CD4-positive, alpha-beta T cell treated with Interleukin-17A for 1 hour (primary cell): ENCODE results near the gene OTOS.

Source experiments
- DNase-seq: peaks from one replicate; pipeline ENCODE4 v3.0.0-alpha.2; 2020

OTOS gene

DNA sequence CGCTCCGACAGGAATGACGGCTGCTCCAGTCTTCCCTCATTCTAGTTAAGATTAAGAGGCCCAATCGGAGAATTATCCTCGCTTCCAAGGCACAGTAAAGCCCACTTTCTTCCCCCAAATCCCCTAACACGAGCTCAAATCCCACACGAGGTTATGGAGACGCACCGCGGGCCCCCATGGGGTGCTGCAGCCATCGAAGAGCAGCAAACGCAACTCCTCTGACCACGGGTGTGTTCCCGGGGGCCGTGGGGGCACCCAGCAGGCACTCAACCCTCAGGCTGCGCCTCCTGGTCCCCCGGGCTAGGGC is 4.8 kb downstream of the OTOS start:
- no peak for DNase-seq

DNA sequence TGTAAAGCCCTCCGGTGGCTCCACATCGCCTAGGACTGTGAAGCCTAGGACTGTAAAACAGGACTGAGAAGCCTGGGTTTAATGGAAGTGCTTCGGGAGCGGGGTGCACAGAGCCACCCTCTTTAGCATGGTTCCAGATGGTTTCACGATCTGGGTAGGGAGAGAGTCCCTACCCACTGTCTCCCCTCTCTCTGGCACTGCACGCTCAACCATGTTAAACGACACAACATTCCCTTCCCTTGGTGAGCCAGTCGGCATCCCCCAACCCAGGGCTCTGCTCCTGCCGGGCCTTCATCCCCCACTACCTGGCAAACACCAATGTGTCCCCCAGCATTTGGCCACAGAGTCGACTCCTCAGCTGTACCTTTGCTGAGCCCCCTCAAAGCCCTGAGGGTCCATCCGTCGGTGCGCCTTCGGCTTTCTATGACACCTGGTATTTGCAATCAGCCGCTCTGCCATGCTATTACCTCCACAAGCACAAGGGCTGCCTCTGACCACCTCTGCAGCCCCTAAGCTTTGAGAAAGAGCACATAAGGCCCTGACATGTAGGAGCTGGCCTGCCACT is 5.4 kb downstream of the OTOS start:
- DNase-seq: no peak

DNA sequence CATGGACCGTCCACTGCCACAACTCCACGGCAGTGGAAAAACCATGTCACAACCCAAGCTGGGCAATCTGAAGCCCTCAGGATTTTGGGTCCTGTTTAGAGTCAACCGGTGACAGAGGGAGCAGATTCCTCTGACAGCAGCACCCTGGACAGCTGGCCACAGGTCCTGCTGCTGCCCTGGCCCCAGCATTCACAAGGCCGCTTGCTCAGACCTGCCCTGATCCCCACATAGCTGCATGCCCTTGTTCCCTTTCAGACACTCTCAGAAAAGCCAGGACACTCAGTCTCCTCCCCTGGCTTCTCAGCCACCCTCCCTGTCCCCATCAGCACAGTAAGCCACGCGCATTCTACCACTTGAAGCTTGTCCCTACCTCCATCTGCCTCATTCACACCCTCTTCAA is 6.0 kb downstream of the OTOS start:
- no peak for DNase-seq

DNA sequence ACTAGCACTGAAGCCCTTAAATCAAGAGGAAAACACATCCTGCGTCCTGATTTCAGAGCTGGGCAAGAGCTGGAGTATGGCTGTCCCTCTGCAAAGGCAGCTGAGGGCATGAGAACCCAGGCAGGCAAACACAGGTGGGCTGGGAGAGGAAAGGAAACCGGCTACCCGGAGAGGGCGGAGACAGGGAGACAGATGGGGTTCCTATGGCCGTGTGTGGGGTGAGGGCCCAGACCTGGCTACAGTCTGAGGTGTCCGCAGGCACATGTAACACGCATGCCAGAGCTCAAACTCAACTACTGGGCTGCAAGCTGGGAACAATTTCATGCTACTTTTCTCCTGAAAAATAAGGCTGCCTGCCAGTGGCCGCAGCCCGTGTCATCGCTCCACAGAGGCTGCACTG is 7.1 kb downstream of the OTOS start:
- DNase-seq: no peak

DNA sequence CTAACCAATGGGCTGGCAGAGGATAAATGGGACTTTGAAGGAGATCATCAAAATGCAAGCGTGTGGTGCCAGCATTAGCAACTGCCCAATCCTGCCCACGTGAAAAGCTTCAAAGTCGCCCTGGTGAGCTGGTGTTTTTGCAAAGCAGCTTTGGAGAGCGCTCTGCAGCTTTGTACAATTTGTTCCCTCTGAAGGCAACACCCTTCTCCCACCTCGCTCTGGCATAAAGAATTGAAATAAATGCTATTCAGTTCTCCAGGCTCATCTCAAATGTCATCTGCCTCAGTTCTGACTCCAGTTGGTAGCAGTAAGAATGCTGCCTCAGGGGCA is 7.8 kb downstream of the OTOS start:
- no peak for DNase-seq

DNA sequence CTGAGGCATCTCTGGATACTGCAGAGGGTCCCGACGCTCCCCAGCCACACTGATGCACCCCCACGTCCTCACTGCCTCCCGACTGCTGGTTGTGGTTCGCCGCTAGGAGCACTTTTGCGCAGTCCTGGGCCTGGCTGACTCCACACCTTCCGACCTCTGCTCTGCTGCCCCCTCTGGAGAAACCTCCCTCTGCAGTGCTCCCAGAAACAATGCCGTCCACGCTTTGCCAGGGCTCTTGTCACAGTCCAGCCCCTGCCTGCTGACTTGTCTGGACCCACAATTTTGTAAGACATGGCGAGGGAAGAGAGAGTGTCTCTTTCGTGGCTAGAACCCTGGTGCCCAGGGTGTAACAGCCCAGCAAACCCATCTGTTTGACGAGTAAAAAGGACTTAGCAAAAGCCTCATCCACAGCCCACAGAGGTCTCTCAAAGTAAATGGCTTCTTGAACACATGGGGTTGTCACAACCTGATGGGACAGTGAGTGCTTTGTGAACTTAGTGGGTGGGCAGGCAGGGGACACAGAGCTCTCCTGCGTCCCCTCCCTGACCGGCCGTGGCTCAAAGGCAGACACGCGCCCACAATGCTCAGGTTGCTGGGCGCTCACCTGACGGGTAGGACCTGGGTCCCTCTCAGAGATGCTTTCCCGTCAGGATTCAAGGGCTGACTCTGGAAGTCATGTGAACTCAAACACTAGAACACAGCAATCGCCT is 8.4 kb downstream of the OTOS start:
- DNase-seq: no peak

DNA sequence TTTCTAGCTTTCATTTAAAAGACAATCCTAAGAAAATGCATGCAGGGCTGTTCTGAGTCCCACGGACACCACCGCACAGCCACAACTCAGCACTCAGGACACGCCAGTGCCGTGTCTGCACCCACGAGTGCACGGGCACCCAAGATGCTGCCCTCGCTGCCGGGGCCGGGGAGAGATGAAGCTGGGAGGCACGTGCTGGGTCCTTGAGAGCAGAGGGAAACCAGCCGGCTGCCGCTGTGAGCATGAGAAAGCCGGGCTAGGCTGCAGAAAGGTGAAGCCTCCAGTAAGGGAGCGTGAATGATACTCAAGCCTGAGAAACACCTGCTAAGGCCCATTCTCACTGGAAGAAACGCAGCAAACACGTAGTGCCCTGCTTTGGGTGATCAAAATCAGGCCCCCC is 9.2 kb downstream of the OTOS start:
- DNase-seq: no peak

DNA sequence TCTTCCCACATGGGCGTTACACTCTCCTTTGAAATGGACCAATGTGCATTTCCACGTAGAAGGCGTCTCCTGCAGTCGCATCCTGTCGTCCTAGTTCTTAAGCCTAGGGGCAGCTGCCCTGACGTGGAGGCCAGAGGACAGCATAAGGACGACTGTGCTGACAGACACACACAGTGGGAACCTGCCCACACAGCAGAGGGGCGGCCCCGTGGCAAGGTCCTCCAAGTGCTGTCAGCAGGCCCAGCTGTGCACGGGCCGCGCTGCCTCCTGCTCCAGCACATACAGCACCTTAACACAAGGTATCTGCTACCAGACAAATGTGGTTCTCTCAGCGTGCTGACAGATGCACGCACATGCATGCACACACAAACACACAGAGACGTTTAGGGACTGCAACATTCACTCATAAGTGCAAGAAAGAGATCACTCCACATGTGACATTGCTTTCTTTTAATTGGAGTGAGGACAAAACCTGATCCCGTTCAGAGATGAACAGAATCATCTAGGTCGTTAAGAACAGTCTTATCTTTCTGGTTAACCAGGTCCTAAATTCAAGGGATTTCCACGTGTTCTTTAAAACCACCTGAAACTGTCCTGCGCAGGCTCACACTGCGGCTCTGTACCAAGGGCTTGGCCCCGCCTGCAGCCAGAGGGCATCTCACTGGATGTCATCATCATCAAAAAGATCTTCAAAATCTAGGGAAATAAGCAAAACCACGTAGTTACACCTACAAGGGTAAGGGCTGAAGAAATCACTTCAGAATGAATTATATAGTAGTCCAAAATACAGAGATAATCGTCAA is 9.9 kb downstream of the OTOS start:
- DNase-seq: no peak

DNA sequence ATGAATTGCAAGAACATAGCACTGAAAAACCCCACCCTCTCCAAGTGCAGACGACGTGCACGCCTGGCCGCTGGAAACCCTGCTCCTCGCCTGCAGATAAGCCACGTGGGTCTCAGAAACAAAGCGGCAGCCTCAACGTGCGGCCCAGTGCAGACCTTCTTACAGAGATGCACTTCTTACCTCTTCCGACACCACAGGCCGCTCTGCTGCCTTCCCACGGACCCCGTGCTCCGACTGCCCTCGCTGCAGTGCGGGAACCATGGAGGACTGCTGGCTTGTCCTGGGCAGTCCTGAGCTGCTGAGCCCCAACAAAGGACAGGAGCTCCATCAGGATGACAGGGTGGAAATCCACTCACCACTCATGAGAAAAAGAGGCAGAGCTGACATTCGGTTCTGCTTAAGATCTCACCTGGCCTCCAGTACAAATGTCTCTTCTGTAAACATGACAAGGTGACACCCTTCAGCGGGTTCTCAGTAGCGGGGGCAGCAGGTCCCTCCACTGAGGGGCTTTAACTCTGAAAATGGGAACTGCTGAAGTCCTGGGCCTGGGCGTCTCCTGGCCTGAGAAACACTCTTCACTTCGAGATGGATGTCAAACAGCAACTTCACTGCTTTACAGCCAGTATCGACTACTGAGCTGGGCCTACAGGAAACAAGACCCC is 10.6 kb downstream of the OTOS start:
- DNase-seq: no peak

DNA sequence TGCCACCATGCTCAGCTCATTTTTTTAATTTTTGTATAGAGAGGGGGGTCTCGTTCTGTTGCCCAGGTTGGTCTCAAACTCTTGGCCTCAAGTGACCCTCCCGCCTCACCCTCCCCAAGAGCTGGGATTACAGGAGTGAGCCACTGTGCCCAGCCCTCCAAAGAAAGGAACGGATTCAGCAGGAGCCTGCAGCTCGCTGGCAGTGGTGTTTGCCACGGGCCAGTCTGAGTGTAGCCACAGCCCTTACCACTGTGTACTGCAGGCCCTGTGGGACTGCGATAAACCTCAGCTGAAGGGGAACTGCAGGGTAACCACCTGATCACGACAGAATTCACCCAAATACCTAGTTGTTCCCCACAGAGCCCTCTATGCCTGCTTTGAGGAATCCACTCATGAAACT is 11.1 kb downstream of the OTOS start:
- no peak for DNase-seq

DNA sequence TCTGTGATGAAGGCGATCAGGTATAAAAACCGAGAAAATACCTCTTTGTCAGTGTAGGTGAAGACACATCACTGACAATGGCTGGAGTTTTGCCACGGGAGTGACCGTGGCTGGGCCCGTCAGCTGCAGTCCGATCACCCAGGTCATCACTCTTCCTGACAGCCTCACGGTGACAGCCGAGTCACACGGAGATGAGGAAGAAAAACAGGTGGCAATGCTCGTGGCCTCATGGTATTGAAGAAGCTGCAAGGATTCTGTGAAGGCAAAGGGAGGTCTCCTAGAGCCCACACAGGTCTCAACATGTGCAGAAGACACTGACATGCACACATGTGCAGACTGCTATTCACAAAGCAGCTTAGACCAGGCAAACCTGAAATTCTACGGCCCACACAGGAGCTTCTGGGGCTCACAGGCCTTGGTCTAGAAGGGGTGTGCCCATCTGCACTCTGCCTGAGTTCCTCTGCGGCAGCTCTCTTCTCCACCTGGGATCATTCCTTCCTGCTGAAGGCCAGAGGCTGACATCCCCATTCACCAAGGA is 11.8 kb downstream of the OTOS start:
- no peak for DNase-seq

DNA sequence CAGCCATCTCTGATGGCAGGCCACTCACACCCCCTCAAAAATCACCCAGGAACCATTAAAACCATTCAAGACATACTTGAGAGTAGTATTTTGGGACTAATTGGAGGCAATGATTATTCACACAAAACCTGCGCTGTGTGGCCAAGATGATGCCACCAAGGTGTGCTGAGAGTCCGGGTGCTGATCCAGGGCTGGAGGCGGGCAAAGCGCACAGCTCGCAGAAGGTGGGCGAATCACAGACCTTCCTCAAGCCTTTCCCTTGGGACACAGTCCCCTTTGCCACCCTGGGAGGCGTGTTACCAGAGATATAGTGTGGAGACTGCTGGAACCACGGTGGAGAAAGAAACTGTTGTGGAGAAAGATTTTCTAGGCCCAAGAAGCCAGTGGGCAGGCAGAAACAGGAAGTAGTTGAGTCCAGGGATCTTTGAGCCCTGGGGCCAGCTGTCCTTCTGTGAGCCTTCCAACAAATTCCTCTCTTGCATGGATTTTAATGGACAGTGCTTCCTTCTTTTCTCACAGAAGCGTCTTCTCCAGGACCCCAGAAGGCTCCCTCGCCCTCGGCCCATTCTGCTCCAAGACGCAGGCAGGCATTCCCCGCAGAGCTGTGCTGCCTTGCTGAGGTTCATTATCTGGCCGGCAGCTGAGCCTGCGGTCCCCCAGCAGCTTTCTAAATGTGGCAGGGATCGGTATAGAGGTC is 12.4 kb downstream of the OTOS start:
- DNase-seq: no peak

DNA sequence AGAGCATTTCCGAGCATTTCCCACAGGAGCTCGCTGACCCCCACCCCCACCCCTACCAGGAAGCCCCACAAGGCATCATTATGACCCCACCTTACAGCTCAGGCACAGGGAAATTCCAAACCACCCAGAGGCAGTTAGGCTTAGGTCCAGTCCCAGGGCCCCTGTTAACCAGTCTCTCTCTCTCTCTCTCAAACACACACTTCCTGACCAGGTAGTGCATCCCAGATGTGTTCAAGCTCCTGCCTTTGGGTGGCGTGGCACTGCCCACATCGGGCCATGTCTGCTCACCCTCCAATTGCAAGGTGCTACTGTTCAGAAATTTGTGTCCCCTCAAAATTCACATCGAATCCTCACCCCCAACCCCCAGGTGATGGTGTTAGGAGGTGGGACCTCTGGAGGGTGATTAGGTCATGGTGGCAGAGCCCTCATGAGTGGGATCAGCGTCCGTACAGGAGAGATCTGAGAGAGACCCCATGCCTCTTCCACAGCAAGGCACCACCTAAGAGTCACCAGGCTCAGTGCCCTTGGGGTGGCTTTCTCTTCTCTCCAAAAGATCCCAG is 13.2 kb downstream of the OTOS start:
- no peak for DNase-seq

DNA sequence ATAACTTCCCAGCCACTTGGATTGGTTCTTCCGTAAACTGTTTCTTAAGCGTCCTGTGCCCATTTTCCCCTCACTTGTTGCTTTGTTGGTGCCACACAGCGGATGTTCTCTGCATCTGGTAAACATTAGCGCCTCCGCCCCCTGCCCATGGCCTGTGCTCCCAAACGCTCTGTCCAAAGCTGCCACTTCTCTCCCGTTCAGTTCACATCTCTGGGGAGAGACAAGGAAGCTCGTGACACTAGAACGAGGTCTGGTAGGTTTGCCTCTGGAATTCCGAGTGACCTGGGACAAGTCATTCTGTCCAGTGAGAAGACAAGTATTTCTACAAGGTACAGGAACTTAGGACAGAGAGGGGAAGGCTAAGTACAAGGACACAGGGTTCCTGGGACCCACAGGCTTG is 13.7 kb downstream of the OTOS start:
- no peak for DNase-seq

DNA sequence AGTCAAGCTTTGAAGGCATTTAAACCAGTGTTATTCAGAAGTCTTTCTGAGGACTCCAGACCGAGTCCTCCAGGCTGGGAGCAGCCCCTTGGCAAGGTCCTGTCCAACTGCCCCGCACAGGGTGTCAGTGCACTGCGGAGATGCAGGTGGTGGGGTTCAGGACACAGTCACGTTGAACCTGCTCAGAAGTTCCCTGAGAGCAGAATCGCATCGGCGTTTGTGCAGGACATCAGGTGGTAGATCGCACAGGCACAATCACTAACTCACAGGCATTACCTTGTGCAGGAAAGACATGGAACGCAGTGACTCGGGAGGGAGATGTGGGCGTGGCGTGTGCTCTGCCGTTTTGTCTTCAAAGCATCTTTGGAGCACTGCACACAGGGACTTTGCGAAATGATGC is 14.7 kb downstream of the OTOS start:
- no peak for DNase-seq

DNA sequence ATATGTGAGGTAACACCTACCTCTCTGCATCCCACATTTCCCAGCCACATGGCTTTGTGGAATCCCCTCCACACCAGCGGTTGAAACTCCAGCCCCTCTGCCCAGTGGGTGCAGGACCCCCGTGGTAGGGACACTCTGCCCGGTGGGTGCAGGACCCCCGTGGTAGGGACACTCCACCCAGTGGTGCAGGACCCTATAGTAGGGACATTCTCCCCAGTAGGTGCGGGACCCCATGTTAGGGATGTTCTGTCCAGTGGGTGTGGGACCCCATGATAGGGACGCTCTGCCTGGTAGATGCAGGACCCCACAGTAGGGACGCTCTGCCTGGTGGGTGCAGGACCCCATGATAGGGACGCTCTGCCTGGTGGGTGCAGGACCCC is 15.8 kb downstream of the OTOS start:
- no peak for DNase-seq

DNA sequence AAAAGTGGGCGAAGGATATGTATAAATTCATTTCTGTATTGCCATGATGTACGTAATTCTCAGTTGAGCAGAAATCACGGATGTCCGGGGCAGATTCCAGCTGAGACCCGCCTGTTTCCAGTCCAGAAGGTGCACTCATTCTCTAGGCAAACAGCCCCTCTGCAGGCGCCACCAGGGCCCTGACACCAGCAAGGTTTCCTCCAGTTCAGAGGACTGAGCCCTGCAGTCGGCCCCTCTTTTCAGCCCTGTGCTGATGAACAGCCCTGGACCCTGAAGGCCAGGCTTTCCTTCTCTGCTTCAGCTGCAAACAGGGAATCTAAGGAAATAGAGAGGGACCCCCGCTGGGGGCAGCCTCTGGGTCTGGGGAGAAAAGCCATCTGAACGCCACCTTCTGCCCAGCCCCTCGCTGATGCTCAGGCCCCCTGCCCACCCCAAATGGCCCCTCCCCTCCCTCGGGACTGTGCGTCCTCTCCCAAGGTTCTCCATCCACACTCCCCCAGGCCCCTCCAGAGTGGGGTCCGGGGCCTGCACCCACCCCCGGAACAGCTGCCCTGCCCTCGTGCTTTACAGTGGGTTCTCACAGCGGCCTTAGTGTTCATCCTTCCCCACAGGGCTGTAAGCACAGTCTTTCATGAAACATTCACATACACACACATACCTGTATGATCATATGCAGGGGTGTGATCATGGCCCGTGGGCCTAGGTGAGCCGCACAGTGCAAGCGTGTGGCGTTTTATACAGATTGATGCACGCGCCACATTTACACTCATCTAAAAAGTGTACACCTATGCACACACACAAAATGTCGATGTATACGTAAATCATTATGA is 16.4 kb downstream of the OTOS start:
- DNase-seq: no peak

DNA sequence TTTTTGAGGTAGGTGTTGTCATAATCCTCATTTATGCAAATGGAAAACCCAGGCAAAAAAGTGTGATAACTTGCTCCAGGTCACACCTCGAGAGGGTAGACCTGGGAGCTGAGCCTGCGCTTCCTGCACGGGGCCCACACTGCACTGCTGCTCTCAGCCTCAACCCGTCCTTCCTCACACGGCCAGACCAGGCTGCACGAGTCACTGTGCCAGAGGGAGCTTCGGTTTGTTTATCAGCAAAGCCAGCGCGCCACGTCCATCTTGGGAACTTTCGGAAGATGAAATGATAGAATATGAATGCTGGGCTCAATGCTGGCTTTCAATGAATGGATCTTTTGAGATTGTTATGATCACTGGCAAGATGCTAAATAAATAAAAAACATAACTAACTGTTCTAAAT is 18.8 kb downstream of the OTOS start:
- DNase-seq: no peak

DNA sequence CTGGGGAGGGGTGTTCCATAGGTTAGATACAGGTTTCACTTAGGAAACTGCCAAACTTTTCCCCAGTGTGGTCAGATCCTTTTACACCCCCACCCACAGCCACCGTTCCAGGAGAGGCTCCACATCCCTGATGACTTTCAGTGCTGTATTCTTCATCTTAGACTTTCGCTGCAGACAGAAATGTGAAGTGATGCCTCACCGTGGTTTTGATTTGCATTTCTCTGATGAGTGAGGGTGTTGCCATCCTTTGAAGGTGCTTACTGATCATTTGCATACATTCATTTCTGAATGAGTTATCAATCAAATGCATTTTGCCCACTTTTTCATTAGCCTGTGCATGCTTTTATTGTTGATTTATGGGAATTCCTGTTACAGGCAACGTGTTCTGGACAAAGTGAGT is 19.3 kb downstream of the OTOS start:
- no peak for DNase-seq

DNA sequence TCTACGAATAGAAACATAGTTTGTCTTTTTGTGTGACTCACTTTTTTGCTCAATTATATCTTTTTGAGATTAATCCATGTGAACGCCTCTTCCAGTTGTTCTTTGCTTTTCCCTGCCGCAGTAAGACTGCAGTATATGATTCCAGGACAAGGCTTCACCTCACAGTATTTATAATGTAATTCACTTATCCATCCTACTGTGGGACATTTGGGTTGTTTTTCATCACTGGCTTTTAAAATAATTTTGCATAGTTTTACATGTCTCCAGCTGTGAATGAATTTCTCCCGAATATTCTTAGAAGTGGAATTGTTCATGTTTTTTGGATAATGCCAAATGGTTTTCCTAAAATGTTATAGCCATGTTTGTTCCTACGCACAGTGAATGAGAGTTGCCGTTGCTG is 26.2 kb downstream of the OTOS start:
- no peak for DNase-seq

DNA sequence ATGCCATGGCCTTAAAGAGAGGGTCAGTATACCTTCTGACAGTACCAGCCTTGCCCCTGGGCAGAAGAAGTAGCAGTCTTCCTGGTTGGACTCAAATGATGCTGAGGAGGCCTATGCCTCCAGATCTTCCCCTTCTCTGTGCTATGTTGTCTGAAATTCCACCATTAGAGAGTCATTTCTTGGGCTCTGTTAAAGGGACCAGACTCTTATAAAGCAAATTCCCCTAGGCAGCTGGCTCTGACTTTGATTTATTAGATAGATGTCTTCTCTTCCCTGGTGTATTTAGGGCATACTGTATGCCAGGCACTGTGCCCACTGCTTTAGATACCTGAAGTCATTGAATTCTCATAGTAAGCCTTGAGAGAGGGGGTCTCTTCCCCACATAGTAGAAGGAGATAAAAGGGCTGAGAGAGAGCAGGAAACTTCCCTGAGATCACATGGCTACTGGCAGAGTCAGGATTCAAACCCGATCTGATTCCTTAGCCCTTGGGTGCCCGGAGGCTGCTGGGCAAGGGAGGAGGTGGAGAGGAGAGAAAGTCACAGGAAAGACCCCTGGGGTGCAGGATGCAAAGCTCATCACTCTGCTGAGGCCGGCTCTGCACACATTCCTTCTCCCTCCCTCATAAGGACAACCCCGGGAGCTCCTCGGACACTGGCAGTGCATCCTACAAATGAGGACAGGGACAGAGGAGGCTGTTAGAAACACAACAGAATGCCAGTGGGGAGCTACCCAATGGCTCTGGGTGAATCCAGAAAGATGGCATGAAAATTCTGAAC is 27.4 kb downstream of the OTOS start:
- DNase-seq: no peak
